Fibroblast of upper back skin (primary cell): Measurements from ENCODE around the gene SARM1.
"Not testable (repeated sequence)": the region's sequence is repeated elsewhere in the genome, so short reads cannot be mapped to it uniquely, and the experiment has no call there.

Source experiments
- DNase-seq: peaks from one replicate; pipeline ENCODE4 v3.0.0-alpha.2; 2013

The SARM1 gene

DNA sequence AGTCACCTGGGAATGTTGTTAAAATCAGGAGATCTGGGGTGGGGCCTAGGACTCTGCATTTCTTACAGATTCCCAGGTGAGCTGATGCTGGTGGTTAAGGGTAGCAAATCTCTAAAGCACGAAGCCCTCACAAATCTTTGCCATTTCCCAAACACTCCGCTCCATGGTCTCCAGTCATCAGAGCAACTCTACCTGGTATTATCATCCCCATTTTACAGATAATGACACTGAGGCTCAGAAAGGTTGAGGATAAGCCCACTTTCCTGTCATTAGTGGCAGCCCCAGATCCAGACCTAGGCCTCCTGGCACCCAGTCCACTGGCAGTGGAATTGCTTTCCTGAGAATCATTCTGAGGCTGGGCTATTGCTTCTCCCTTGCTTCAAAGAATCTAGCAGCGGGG is 25.8 kb downstream of the SARM1 start:
- no peak for DNase-seq

DNA sequence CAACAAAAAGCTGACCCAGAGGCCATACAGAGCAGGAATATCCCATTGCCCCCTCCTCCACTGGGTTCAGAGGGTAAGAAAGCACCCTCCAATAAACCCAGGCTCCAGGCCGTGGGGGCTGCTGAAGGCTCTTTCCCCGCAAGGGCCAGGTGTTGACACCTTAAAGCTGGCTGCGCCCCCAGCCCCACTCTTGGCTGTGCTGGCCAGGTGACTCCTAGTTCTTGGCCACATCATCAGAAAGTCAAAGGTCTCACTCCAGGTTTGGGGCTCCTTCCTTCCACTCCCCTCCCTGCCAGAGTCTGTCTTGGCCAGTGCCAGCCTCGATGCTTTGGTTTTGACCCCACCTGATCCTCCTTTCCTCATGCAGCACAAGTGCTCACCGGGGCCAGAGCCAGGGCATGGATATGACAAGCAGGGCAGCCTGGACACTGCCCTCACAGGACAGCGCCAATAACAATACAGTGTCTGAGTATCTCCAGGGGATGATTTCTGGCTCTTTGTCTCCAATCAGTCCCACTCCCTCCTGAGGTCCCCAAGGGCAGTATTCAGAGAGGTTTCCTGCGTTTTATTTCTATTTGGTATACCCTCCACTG is 26.3 kb downstream of the SARM1 start:
- DNase-seq, result no peak

DNA sequence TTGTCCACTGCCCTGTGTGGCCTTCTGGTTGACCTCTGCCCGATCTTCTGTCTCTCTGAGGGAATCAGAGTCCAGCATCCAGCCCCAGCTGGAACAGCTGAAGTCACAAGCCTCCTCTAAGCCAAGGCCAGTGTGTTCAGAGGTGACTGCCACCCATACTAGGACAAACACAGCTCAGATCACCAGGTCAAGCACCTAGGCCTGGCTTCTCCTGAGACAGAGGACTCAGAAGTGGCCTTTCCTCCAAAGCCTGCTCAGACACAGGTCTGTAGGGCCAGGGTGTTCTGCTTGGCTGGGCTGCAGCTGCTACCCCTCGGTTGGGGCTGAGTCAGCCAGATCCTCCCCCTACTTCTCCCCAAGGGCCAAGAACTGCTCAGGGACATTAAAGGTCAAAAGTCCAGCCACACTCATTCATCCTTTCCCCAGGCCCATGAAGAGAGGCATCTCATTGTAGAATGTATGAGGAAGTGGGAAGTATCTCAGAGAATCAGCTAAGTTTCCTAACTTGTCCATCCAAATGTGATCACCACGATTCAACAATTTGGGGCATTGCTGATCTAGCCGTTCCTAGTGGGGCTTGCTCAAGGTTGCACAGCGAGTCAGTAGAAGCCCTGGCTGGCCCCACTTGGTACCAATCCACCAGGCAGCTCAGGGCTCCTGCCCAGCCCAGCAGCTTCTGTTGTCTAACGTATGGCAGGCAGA is 26.9 kb downstream of the SARM1 start:
- DNase-seq, result no peak

DNA sequence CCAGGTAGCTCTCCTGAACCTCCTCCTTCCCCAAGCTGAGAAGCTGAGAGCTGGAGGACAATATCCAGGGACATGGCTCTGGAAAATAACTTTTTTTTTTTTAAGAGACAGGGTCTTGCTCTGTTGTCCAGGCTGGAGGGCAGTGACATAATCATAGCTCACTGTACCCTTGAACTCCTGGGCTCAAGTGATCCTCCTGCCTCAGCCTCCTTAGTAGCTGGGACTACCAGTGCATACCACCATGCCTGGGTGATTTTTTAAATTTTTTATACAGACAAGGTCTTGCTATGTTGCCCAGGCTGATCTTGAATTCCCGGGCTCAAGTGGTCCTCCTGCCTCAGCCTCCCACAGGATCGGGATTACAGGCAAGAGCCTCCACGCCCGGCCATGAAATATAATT is 28.3 kb downstream of the SARM1 start:
- DNase-seq, result no peak

DNA sequence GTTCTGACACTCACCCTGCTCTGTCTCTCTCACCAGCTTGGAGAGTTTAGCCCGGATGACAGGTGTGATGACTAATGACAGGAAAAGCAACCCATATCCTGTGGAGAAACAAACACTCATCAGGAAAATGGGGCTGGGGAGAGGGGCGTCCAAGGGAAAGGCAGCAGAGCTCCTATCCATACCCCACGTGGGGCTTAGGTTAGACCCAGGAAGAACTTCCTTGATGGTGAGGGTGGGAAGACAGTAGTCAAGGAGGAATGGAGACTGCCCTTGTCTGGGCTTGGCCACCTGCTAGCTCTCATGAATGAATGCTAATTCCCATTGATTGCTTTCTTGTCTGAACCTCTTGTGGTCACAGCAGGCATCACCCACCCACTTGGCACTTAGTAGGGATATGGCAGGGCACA is 30.7 kb downstream of the SARM1 start:
- no peak for DNase-seq

DNA sequence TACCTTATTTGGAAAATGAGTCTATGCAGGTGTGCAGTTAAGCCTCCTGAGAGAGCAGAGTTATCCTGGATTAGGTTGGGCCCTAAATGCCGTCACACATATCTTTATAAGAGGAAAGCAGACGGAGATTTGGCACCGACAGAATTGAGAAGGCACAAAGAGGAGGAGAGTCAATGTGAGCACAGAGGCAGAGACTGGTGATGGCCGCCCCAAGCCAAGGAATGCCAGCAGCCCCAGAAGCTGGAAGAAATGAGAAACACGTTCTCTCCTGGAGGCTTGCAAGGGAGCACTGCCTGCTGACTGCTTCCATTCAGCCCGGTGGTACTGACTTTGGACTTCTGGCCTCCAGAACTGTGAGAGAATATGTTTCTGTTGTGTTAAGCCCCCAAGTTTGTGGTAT is 31.4 kb downstream of the SARM1 start:
- no peak for DNase-seq

DNA sequence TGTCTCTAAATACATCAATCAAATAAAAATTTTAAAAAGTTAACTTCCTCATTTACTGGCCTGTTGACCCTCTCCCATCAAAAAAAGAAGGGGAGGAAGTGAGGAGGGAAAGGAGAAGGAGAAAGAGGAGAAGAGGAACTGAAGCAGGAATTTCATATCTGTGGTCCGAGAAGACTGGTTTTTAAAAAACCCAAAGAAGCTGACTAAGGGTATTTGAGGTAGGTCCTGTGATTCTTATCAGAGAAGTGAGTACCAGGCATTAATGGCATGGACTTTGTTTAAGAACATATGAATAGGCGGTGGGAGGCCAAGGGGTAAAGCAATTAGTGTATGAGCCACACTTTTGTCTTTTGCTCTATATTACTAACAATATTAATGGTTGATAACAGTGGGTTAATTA is 32.5 kb downstream of the SARM1 start:
- no peak for DNase-seq

DNA sequence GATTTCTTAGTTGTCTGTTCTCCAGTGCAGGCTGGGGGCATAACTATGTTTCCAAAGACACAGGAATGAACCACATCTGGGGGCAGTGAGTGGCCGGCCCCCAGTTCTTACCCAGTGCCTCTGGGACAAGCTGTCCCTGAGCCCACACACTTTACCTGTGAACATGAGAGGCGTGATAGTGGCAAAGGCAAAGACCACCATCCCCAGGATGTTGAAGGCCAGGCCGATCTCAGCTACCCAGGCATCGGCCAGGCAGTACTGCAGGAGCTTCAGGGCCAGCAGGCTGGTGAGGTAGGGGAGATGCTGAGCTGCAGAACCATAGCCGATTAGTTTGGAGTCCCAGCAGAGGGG is 32.9 kb downstream of the SARM1 start:
- DNase-seq, result no peak

DNA sequence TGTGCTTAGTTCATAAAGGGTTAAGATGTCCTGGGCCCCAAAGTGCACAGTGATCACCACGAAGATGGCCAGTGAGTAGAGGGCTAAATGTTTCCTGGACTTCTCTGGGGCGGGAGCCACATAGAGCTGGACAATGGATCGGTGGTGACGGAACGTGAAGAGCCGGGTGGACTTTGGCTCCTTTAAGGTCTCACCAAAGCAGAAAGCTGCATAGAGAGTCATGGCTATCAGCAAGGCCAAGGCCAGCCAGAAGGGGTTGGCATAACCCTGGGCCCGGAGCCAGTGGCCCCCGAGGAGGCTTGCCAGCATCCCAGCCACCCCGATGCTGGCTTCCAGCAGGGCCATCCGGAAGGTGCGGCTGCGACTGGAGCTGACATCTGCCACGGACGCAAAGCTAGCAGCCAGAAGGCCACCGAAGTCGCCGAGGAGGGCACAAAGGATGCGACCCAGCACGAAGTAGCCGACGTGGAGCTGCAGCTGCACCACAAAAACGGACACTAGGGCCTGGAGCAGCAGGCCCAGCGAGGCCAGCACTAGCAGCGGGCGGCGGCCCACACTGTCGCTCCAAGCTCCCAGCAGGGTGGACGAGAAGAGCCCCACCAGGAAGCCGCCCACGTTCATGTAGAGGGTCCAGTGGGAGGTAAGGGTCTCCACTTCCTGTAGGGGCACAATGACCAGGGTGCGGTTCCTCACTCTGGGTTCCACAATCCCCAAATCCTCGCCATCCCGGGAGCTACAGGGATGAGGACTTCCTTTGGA is 33.5 kb downstream of the SARM1 start:
- DNase-seq, result no peak

DNA sequence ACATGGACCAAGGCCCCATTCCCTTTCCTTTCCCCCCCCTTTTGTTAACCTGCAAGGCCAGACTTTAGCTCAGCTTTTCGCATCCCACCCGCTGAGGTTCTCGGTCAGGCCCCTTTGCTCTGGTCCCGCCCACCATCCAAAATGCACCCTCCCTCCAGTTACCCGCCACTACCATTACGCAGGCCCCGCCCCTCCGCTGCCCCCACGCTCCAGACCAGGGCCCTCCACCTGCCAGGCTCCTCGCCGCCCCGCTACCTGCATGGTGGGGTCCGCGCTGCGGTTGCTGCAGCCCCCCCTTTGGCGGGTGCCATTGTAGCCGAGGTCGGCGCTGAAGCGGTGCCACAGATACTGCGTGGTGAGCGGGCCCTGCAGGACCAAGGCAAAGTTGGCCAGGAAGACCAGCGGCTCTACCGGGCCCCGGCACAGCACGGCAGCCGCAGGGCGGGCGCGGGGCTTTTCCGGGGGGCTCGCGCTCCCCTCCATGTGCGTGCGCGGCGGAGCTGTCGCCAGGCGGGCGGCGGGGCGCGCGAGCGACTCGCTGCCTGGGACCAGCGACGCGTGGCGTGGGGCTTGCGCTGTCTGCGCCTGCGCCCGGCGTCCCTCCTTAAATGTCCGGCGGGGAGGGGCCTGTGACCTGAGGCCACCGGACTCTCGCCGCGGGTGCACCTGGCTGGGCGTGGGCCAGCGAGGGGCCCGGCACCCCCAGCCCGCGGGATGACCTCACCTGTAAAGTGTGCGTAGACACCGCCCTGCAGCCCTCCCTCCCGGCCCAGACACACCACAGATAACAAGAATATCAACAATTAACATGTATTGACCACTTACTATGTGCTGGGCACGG is 34.4 kb downstream of the SARM1 start, which contains the start of gene SLC46A1:
Gene SLC46A1, minus strand, starts transcription at position 581 of the 841 bp plus-strand sequence. Its CDS starts 98 bp downstream, at position 483.
- DNase-seq, result peak; percentile 16

DNA sequence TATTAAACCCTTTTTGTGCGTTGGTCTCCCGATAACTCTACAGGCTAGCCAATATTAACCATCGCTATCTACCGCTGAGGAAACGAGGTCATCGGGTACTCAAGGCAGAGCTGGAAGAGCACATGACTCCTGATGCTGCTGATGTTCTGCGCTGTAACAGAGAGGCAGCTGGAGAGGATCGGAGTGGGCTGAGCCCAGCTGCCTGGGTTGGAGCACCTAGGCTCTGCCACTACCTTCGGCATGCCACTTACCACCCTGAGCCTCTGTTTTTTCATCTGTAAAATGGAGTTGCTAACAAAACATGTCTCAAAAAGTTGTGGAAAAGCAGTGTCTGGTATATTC is 35.0 kb downstream of the SARM1 start:
- DNase-seq, result no peak

DNA sequence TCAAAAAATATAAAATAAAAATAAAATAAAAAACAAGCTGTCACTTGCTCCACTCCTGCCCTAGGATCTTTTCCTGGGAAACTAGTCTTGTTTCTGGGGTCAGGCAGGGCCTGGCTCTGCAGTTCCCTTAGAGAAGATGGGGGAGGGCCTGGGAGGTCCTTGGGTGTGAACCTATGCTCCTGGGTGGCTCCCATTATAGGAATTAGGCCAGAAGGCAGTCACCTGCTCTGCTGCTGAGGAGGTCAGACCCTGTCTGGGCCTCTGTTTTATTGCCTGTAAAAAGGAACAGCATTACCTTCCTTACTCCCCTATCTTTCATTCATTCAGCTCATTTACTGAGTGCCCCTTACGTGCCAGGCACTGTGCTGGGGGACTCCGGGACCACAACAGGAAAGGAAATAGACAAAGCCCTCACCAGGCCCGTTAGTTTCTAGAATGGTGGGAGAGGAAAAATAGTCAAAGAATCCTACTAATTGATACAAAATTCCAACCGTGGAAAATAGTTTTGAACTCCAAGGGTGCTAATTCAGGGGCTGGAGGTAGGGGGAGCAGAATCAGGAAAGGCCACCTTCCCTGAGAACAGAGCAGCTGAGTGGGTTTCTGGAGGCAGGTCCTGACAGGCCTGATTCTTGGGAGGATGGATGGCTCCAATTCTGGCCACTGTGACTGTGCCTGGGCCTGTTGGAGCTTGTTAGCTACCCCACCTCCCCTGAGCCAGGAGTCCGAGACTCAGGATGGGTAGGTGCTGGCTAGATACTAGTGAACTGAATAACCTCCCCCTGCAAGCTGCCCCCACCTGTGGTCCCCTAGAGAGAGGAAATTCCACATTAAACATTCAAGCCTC is 35.9 kb downstream of the SARM1 start:
- DNase-seq, result no peak

DNA sequence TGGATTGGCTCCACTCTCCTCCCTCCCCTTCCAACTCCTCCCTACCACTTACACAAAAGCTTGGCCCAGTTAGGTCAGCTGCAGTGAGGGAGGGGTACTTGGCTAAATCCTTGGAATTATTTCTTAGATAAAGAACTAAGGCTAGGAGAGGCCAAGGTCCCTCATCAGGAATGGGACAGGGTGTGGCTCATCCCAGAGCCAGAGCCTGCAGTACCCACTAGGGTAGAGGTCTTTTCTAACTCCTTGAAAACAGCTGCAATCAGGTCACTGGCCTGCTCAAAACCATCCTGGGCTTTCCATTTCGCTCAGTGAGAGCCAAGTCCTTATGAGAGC is 36.4 kb downstream of the SARM1 start:
- no peak for DNase-seq

DNA sequence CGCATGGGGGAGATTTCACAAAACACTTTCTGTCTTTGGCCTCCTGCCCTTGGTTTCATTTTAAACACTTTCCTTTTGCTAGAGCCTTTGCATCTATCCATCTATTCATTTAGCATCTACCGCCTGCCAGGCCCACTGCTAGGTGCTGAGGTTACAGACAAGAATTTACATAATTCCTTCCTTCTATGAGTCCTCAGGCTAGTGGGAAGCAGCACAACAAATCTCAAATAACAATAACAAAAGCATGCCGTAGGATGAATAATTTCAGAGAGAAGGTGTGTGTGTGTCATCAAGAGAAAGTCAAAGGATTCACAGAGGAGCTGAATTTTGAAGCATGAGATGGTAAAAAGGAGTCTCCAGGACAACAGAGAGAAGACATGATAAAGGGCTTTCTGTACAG is 40.6 kb downstream of the SARM1 start:
- no peak for DNase-seq

DNA sequence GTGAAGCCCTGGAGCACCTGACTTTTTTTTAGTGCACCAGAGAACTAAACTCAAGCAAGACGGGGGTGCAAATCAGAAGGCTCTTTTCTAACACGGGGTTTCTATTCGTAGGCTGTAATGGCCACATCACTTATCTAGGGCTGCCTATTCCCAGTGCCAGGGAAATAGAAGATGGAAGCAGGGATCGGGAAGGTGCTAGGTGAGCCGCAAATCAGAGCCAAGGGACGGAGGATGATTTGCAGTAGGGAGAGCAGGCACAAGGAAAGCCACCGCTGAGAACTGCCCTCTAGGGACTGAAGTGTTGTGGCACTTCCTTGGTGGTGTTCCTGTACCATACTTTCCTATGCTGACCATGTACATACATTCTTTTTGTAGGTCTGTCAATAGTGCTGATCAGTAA is 42.3 kb downstream of the SARM1 start:
- no peak for DNase-seq

DNA sequence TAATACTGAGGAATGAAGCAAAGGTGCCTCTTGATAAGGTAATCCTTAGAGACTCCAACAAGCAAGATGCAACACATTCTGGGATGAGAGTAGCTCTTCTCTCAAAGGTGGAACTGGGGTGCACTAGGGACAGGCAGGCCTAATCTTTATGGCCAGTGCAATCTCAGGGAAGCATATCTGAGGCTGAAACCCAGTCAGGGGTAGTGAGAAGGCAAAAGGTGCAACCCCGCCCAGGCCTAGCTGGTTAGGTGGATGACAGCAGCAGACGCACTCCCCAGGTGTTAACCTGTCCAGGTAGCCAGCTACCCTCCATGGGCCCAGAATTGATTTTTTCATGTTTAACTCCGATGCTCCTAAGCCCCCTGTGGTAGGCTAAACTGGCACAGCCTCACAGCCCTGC is 44.4 kb downstream of the SARM1 start:
- DNase-seq, result no peak

DNA sequence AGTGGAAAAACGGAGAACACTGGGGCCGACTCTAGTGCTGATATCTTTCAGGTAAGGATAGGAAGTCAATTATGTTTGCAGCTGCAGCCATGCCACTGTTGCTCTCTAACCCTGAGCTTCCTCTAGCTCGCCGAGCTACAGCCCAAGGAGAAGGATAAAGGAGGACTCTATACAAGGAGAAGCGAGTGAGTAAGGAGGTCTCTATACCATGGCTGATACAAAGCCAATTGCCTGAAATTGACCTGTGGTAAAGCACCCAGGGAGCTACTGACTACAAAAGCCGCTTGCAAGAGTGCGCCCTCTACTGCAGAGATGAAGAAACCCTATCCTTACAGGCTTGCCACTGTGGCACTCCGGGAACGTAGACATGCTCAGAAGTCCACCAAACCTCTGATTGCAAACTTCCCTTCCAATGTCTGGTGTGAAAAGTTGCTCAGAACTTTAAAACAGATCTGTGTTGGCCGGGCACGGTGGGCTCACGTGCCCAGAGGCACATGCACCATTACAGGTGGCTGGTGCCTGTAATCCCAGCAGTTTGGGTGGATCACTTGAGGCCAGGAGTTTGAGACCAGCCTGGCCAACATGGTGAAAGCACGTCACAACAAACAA is 45.3 kb downstream of the SARM1 start:
- peak; percentile 57 for DNase-seq

DNA sequence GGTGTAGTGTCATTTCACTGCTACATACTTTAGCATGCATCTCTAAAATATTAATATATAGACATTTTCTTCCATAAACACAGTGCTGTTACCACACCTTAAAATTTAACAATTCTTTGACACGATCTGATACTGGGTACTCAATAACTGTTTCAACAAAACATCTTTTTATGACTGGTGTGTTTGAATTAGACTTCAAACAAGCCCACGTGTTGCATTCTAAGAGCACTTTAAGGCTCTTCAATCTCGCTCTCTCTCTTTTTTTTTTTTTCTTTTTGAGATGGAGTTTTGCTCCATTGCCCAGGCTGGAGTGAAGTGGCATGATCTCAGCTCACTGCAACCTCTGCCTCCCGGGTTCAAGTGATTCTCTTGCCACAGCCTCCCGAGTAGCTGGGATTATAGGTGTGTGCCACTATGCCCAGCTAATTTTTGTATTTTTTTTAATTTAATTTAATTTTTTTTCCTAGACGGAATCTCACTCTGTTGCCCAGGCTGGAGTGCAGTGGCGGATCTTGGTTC is 50.4 kb downstream of the SARM1 start:
- no peak for DNase-seq

DNA sequence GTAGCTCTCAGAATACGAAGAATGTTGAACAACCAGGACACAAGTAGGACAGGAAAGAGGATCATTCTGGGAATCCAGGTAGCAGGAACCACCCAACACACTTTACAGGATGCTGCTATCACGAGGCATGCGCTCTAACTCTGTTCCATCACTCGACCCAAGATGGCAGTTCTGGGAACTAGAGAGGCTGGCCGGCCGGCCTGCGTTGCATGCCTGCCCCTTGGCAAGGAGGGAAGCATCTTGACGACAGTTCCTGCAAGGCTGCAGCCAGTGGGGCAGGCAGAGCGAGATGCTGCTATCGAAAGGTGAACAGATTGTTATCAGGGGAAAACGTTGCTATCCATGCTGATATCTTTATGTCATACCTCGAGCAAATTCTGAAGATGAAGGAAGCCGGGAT is 53.7 kb downstream of the SARM1 start:
- DNase-seq, result no peak

DNA sequence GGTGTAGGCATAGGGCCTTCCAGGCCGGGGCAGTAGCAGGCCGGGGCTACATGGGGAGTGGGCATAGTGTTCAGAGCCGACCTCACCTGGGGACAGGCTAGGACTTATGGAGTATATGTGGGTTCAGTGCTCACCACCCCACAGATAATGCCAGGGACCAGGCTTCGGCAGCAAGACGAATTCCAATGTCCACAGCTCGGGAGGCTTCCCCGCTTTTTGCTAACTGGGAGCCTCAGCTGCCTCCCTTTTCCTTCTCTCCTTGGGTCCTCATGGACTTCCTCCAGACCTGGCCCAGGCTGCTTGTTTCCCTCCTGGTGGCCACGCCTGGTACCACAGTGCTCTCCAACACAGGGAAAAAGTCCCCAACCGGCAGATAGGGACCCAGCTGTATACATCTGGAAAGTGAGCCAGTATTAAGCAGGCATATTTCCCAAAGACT is 54.6 kb downstream of the SARM1 start:
- DNase-seq, result no peak

DNA sequence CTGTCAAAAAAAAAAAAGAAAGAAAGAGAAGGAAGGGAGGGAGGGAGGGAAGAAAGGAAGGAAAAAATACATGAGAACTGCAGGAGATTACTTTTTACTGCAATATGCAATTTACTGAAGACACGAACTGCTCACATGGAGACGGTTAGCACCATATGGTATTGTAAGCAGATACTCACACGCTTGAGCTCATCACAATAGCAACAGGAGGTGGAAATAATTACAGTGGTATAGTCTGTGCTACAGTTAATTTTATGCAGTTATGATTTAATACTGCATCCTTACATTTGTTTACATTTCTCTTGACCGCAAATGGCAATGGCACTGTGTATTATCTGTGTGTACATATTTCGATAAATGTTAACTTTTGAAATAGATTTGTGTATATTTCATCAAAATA is 55.9 kb downstream of the SARM1 start:
- no peak for DNase-seq

DNA sequence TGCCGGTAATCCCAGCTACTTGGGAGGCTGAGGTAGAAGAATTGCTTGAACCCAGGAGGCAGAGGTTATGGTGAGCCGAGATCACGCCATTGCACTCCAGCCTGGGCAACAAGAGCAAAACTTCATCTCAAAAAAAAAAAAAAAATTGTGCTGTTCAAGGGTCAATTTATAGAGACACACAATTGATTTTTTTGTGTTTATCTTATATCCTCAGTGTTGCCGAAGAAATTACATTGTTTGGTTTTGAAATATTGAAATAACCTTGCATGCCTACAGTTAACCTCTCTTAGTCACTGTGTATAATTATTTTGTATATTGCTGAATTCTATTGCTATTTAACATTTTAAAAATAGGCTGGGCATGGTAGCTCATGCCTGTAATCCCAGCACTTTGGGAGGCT is 56.5 kb downstream of the SARM1 start:
- not testable (repeated sequence) for DNase-seq
